Dendritic cell treated with granulocyte-macrophage colony-stimulating factor and Interleukin-4, amounts not matched to agents 40 ng/mL and 50 ng/mL, for 4 days (primary cell): ENCODE measurements around the gene TRMT1.

Experiments used
- H3K27ac Mint-ChIP-seq: one replicate; pipeline ENCODE4 v1.8.0; 2022; ENCODE audit warnings: mild to moderate bottlenecking, mixed read lengths
- H3K27me3 Mint-ChIP-seq: one replicate; pipeline ENCODE4 v1.8.0; 2022; ENCODE audit warnings: mild to moderate bottlenecking, mixed read lengths
- H3K36me3 Mint-ChIP-seq: one replicate; pipeline ENCODE4 v1.8.0; 2022; ENCODE audit warnings: low read depth, mixed read lengths
- H3K4me1 Mint-ChIP-seq: one replicate; pipeline ENCODE4 v1.8.0; 2022; ENCODE audit warnings: low read depth, mixed read lengths
- H3K4me3 Mint-ChIP-seq: one replicate; pipeline ENCODE4 v1.8.0; 2022; ENCODE audit warnings: mild to moderate bottlenecking, moderate library complexity, mixed read lengths
- H3K9me3 Mint-ChIP-seq: one replicate; pipeline ENCODE4 v1.8.0; 2022; ENCODE audit warnings: mixed read lengths
- intact Hi-C: fragments of 100-400 bp; cut with micrococcal nuclease; formaldehyde crosslinking; loops from one replicate; pipeline ENCODE4 v1.15.0; 2022

Gene TRMT1

DNA sequence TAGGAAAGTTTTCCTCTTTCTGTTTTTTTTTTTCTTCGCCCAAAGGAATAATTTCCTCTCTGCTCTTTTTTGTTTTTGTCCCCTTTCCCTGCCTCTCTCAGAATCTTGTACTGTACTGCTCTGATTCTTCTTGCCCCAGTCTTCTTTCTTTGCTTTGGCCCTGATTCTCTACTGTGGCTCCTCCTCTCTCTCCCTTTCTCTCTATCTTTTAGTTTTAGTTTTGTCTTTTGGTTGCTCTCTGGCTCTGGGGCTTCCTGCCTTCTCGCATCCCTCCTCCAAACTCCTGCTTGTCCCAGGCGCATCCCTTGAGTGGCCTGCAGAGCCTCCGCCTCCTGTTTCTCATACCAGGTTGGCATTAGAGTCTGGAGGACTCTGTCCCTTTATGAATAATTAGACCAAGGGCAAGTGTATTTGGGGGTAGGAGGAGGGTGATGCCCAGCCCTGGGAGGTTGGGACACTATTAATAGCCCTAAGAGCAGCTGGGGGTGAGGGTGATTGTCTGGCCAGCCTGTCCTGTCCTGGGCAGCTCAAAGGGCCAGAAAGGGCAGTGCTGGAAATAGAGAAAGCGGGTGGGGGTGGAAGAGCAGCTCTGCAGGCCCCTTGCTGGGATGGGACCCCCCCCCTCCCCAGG lies 53.0 kb downstream of the TRMT1 start:
- Mint-ChIP-seq H3K27me3 (peaks cover 36% of the 10 kb centered on the region), H3K4me1 (peaks cover 19% of the 10 kb centered on the region)

DNA sequence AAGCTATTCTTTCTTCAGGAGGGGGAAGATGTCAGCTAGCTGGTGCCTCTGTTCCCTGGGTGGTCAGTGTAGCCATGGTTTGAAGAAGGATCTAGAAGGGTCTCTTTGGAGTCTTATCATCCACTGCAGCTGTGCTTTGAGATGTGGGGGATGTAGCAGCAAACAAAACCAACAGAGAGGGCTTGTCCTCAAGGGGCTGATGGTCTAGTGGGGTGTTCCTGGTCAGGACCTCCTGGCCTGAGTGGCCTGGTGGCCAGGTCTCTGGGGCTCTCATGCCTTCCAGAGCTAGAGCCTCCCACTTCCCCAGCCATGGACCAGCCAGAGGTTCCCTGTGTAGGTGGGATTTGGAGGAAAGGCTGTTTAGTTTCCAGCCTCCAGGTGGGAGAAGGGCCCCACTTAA lies 54.2 kb downstream of the TRMT1 start:
- H3K36me3 Mint-ChIP-seq: no peaks in the 10 kb centered on the region

More for the DNA sequence above, 53.0 kb downstream of the TRMT1 start:
- no peak overlapping the region for H3K4me3 Mint-ChIP-seq
- no peaks in the 10 kb centered on the region for H3K9me3 Mint-ChIP-seq
- intact Hi-C loops: no loop called here
- no peaks in the 10 kb centered on the region for H3K36me3 Mint-ChIP-seq
- no peak overlapping the region for H3K27ac Mint-ChIP-seq

DNA sequence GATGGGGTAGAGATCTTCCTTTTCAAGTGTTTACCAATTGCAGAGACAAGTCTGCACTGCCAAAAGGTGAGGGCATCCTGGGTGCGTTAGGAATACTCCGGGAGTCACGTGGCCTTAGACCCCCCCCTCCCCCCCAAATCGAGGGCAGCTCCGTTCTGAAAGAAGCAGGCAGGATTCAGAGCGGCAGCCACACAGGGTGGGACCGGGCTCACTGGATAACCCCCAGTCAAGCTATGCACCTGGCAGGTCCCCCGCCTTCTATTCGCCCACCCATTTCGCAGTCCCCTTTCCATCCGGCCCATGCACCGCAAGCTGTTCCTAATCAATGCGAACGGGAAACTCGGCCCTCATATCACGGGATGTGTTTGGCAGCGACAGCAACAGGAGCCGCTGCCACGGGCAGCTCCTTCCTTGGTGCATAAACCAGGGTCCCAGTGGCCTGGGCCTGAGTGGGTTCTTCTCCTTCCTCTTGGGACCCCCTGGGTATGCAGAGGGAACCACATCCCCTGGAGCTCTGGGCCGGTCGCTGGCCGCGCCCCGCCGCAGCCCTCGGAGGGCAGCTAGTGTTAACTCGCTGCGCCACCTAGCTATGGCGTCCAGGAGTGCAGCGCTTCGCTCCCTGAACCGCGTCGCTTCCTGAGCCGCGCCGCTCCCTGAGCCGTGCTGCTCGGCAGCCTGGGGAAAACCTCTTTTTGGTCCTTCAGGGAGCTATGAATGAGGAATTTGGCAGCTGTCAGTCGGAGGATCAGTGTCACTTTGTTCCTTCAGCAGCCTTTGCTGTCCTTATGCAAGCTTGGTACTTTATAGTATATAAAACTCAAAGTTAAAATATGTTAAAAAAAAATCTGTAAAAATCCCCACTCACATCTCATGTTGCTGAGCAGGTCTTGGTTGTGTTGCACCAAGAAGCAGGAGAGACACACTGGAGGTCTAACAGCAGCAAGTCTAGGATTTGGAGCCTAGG lies 55.3 kb downstream of the TRMT1 start:
- Mint-ChIP-seq H3K9me3 (no peaks in the 10 kb centered on the region), H3K4me1 (peaks cover 7% of the 10 kb centered on the region), H3K36me3 (no peaks in the 10 kb centered on the region), H3K27me3 (peaks cover 36% of the 10 kb centered on the region), H3K27ac (peak overlapping the region; percentile 45), H3K4me3 (peak overlapping the region; percentile 74)
- intact Hi-C loops: no loop called here

More for the DNA sequence above, 54.2 kb downstream of the TRMT1 start:
- no peaks in the 10 kb centered on the region for H3K9me3 Mint-ChIP-seq
- peaks cover 14% of the 10 kb centered on the region for H3K4me1 Mint-ChIP-seq
- intact Hi-C loops: no loop called here
- peaks cover 36% of the 10 kb centered on the region for H3K27me3 Mint-ChIP-seq
- H3K4me3 Mint-ChIP-seq: no peak overlapping the region
- no peak overlapping the region for H3K27ac Mint-ChIP-seq

DNA sequence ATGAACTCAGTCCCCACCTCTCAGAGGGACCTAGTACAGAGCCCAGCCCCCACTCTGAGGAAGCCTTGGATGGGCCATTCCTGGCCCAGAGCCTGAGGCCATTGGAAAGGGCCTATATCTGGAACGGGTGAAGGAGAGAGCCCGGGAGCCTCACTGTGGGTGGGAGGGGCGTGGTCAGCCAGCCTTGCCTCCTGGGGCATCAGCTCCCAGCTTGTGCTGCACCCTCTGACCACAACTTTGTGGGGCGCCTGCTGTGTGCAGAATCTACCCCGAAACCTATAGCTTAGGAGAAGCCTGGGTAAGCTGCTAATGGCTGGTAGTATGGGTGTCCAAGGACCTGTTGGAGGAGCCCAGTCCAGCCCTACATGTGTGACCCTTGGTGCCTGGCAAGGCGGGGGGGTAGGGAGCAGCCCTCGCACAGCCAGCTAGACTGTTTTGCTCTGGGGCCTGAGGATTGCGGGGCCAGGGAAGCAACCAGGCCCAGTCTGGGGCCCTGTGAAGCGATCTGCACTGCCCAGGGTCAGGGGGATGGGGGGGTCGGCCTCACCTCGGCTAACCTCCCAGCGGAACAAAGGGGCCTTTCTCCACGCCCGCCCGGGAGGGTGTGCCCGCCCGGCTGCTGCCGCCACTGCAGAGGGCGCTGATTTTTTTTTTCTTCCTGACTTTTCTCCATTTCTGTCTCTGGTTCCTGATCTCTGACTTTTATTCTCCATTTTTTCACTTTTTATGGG lies 56.1 kb downstream of the TRMT1 start:
- Mint-ChIP-seq H3K4me1 (peaks cover 9% of the 10 kb centered on the region), H3K9me3 (no peaks in the 10 kb centered on the region), H3K27ac (no peak overlapping the region), H3K4me3 (peak overlapping the region; percentile 74), H3K36me3 (no peaks in the 10 kb centered on the region), H3K27me3 (peaks cover 43% of the 10 kb centered on the region)
- intact Hi-C loops: no loop called here

DNA sequence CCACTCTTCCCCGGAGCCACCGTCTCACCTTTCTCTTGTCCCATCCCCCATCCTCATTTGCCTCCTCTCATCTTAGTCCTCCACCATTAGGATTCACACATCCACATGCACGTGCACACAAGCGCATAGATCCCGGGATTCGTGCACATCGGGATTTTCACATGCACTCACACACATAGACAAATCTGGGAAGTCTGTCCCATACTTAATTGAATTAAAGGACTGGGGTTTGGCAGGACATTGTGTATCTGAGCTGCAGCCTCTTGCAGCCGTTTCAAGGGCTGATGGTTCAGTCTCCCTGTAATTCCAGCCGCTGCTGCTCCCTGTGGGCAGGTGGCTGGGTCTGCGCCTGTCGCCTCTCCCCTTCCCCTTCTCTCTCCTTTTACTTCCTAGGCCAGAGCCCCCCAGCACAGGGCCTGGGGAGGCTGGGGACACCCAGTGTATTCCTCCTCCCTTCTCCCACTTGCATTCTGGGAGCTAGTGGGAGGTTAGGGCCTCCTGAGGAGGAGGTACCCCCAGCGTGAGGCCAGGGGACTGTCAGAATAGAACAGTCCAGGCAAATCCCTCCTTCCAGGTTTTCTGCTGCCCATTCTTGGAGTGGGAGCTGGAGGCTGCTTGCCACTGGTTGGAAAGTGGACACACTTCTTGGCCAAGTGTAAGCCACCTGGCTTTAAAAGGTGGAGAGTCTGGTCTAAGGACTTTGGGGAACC lies 57.4 kb downstream of the TRMT1 start:
- peaks cover 9% of the 10 kb centered on the region for H3K4me1 Mint-ChIP-seq
- H3K27me3 Mint-ChIP-seq: peaks cover 46% of the 10 kb centered on the region
- no peak overlapping the region for H3K4me3 Mint-ChIP-seq
- H3K27ac Mint-ChIP-seq: no peak overlapping the region
- no peaks in the 10 kb centered on the region for H3K9me3 Mint-ChIP-seq
- intact Hi-C loops: no loop called here
- H3K36me3 Mint-ChIP-seq: no peaks in the 10 kb centered on the region

DNA sequence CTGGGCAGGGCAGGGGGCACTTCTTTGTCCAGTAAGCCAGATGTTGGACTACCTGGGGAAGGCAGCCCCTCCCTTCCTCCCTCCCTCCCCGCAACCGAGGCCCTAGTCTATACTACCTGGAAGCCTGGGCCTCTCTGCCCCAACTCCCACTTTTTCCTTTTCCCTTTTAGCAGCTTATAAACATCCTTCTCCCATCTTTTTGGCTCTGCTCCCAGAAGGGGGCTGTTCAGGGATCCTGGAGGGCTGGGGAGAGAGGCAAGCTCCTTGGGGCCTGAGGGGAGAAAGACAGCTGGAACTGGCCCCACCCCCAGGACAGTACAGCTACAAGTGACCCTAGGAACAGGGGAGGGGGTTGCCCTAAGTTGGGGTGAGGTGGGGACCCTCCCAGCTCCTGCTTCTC lies 58.8 kb downstream of the TRMT1 start:
- Mint-ChIP-seq H3K4me1 (peaks cover 16% of the 10 kb centered on the region), H3K36me3 (no peaks in the 10 kb centered on the region), H3K9me3 (no peaks in the 10 kb centered on the region), H3K27ac (no peak overlapping the region), H3K27me3 (peaks cover 51% of the 10 kb centered on the region), H3K4me3 (no peak overlapping the region)
- intact Hi-C loops: no loop called here

DNA sequence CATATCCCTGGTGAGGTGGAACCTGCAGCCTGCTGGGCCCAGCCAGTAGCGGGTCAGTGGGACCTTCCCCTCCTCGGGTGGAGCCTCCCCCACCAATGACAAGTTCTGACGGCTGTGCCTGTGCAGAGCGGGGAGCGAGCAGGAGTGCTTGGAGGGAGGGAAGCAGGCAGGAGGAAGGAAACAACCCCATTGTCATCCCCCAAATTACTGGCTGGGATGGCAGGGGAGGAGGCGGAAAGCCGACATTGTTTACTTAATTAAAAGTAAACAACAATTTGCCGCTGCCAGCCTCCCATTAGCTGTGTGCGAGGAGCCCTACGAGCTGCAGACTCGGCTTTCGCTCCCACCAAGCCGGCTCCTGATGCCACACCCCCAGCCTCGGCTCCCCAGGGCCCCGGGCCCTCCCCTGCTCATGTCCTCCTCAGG lies 59.4 kb downstream of the TRMT1 start:
- peaks cover 17% of the 10 kb centered on the region for H3K4me1 Mint-ChIP-seq
- no peak overlapping the region for H3K4me3 Mint-ChIP-seq
- intact Hi-C loops: no loop called here
- H3K9me3 Mint-ChIP-seq: no peaks in the 10 kb centered on the region
- peaks cover 48% of the 10 kb centered on the region for H3K27me3 Mint-ChIP-seq
- no peaks in the 10 kb centered on the region for H3K36me3 Mint-ChIP-seq
- H3K27ac Mint-ChIP-seq: no peak overlapping the region

DNA sequence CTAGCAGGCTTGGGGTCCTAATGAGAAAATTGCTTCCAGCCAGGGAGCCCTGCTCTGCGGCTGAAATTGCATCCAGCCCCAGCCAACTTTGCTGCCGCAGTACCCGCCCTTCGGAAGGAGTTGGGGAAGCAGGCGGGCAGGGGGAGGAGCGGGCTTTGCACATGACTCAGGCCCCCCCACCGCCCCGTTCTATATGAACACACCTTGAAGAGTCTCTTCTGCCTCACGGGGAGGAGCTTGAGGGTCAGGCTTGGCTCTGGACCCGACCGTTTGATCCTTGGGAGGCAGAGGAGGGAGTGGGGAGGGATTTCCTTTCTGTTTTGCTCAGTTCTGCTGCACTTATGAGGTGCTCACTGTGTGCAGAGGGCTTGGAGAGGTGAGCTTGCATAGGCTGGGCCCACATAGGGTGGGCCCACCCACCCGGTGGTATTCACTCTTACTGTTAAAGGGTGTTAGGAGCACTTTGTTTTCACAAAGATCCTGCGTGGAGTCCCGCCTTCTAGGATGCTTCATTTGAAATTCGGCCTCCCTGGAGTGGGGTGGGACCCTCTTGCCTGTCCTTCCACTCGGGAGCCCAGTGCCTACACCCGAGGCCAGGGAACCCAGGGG lies 60.4 kb downstream of the TRMT1 start:
- intact Hi-C loops: no loop called here
- peaks cover 27% of the 10 kb centered on the region for H3K4me1 Mint-ChIP-seq
- H3K36me3 Mint-ChIP-seq: no peaks in the 10 kb centered on the region
- peaks cover 50% of the 10 kb centered on the region for H3K27me3 Mint-ChIP-seq
- no peak overlapping the region for H3K27ac Mint-ChIP-seq
- H3K9me3 Mint-ChIP-seq: no peaks in the 10 kb centered on the region
- no peak overlapping the region for H3K4me3 Mint-ChIP-seq

DNA sequence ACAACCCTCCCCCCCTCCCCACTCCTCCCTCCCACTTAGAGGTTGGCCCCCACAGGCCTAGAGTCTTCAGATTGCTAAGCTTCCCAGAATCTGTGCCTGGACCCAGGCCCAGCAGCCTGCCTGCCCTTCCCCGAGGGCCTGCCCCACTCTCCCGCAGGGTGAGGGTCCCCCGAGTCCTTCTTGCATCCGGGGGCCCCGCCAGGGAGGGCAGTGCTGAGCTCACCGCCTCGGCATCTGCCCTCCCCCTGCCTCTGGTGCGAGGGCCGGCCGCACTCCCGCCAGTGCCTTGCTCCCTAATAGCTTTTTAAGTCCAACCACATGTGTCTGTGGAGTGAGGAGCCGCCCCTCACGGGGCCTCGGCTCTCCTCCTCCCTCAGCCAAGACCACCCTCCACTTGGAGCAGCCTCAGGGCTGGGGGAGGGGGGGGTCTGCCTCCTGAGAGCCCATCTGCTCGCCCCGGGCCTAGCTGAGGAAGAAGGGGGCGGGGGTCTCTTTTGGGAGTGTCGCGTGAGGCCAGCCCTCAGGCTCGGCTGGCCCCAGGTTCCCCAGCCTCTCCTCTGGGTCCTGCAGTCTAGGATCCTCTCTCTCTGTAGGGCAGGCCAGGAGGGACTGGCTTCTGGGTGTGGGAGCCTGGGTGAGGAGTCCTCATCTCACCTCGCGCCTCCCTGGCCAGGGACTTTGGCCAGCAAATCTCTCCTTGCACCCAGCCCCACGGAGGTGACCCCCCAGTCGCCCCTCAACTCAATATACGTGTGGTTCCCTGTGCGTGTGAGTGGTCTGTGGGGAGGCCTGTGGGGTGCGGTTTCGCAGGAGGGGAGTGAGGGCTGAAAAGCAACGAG lies 61.1 kb downstream of the TRMT1 start:
- Mint-ChIP-seq H3K27me3 (peaks cover 47% of the 10 kb centered on the region), H3K27ac (no peak overlapping the region), H3K9me3 (no peaks in the 10 kb centered on the region), H3K4me3 (no peak overlapping the region), H3K4me1 (peaks cover 22% of the 10 kb centered on the region), H3K36me3 (no peaks in the 10 kb centered on the region)
- intact Hi-C loops: no loop called here
